Measurements from ENCODE around the gene ARHGAP8.

- TF ChIP-seq CTCF (IDR thresholded peaks at IDR 0.05) (no peak), POLR2A (IDR thresholded peaks at IDR 0.05) (no peak)
Observed at GRCh38 chr22:44760476-44760875, 8.1 kb downstream of the ARHGAP8 start.

Data from body of pancreas (tissue), 4 donors.